Activated CD4-positive, alpha-beta T cell treated with anti-CD3 and anti-CD28 coated beads, Interleukin-10, Interleukin-2, amounts not matched to agents 100 ng/mL and 50 ng/mL, durations not matched to agents 16 hours and 8 hours (primary cell): ENCODE results near the gene DEFB108B.
"Not testable (repeated sequence)": the region's sequence is repeated elsewhere in the genome, so short reads cannot be mapped to it uniquely, and the experiment has no call there.

Experiments
- DNase-seq: peaks from one replicate; pipeline ENCODE4 v3.0.0-alpha.2; 2020

Gene DEFB108B

GRCh38 chr11:71832811-71833210 lies at the start of gene DEFB108B:
Gene DEFB108B (plus strand): TSS chr11:71833200. CDS start chr11:71833200, 0 bp downstream.
- DNase-seq: not testable (repeated sequence)

GRCh38 chr11:71786114-71786847 lies 46.7 kb upstream of the DEFB108B start:
- not testable (repeated sequence) for DNase-seq

DNA sequence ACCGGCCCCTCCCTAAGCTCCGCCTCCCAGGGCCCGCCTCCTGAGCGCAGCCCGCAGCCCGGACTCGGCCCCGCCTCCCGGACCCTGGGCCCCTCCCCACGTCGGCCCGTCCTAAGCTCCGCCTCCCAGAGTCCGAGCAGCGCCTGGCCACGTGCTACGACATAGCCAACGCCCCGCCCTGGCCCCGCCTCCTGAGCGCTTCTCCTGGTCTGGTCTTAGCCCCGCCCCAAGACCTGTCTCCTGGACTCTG lies 46.2 kb upstream of the DEFB108B start:
- DNase-seq: peak; percentile 99

GRCh38 chr11:71787098-71787823 lies 45.7 kb upstream of the DEFB108B start:
- DNase-seq: peak; percentile 89

GRCh38 chr11:71787824-71788454 lies 45.1 kb upstream of the DEFB108B start:
- peak; percentile 26 for DNase-seq

DNA sequence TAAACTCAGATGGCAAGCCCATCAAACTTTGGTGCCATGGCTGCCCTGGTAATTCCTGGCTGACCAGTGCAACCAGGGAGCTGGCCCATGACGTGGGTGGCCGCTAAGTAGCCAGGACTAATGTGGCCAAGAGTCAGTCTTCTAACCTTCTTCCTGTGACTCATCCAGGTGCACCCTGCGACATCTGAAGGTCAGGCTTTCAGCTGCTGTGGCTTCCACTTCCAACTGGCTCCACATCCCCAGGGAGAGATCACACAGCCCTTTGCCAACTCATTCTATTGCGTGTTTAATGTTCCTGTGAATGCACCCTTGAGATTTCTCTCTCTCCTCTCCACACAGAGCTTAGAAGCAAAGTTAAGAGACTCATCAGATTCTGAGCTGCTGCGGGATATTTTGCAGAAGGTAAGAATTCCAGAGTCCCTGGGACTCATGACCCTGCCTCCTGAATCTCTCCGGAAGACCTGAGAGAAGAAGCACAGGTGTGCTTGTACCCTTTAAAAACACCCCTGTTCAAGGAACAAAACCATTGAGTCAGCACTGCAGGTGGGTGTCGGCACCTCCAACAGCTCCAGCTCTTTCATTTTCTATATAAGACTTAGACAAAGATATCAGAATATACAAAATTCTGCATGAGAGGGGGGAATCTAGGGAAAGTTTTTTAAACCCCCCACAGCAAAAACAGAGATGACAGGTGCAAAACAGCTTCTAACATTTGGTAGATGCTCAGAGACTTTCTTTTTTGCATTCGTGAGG lies 43.4 kb upstream of the DEFB108B start:
- DNase-seq: not testable (repeated sequence)

GRCh38 chr11:71791111-71791510 lies 41.9 kb upstream of the DEFB108B start:
- not testable (repeated sequence) for DNase-seq

DNA sequence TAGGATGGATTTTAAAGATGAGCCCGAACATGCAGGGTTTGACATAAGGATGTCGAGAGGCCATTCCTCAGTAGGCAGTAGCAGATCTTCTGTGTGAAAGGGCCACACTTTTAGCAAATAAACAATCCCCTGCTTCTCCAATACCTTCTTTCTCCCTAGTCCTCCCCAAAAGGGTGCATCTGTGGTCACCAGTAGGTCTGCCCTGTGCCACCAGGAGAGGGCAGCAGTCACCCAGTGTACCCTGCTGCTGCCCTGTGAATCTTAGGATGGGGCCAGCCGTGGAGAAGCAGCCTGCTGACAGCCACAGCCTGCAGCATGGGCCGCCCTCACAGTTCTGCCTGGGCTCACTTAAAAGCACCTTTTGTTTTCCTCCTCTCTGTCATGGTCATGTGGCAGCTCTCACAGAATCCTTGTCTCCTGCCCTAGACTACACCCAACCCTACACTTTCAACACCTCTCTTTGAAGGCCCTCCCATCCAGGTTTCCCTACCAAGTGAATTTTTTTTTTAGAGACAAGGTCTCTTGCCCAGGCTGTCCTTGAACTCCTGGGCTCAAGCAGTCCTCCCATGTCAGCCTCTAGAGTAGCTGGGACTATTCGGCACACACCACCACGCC lies 40.3 kb upstream of the DEFB108B start:
- DNase-seq: peak; percentile 66

GRCh38 chr11:71794386-71795040 lies 38.5 kb upstream of the DEFB108B start:
- not testable (repeated sequence) for DNase-seq

DNA sequence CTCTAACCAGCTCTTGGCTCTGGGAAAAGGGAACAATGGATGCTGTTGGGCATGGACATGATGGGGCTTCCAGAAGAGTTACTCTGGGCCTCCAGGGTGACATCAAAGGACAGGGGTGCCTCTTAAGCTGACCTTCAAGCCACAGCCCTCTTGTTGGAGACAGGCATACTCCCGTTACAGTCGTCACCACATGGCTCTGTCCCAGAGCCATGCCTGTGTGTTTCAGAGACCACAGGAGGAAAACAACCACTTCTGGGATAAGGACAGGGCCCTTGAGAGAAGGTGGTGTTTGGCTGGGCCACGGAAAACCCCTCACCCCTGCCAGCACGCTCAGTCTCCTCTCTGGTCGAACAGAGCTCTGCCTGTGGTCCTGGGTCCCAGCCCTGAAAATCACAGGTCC lies 37.8 kb upstream of the DEFB108B start:
- DNase-seq: not testable (repeated sequence)

- not testable (repeated sequence) for DNase-seq
Measured at GRCh38 chr11:71796016-71796415, 37.0 kb upstream of the DEFB108B start.

DNA sequence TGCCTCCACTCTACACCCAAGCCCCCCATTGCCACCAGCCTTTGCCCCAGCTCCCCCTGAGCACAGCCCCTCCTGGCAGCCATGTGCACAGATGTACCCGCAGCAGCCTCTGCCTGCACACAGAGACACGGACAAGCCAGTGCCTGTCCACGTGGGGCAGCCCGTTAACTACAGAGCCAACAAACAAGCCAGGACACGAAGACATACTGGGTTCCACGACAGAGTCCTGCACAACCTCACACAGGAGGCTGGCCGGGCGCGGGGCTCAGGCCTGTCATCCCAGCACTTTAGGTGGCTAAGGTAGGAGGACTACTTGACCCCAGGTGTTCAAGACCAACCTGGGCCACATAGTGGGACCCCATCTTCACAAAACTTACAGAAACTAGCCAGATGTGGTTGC lies 36.2 kb upstream of the DEFB108B start:
- DNase-seq: not testable (repeated sequence)

GRCh38 chr11:71799556-71800128 lies 33.4 kb upstream of the DEFB108B start:
- DNase-seq: not testable (repeated sequence)

- peak; percentile 88 for DNase-seq
Measured at GRCh38 chr11:71800335-71800953, 32.6 kb upstream of the DEFB108B start.

DNA sequence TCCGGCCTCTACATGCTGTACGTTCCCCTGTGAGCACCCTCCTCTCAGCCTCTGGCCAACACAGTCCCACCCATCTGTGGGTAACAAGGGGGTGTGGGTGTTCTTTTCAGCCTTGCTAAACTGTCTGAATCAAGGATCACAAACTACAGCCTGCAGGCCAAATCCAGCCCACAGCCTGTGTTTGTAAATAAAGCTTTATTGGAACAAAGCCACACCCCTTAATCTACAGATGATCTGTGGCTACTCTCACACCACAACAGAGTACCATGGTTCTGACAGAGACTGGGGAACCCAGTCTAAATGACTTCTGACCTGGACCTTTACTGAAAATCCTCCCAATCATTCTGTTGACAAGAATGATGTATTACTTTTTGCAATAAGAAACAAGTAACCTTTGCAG lies 32.0 kb upstream of the DEFB108B start:
- not testable (repeated sequence) for DNase-seq

- DNase-seq: not testable (repeated sequence)
Measured at GRCh38 chr11:71802874-71803273, 30.1 kb upstream of the DEFB108B start.

GRCh38 chr11:71804158-71804947 lies 28.6 kb upstream of the DEFB108B start:
- not testable (repeated sequence) for DNase-seq

DNA sequence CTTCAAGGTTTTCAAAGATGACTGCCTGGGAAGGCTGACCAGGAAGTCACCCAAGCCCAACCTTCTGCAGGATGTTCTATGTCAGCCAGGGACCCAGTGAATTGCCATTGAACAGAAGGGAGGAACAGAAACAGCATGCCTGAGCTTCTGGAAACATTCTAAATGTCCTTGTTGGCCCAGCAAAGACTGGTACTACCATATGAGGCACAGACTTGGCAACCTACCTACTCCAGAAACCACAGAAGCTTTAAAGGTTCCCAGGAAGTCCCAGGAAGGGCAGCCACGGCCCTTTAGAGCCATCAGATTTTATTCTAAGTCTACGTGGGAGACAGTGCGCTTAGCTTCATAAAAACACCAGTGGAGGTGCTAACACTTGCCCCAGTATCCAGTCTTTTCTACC lies 20.5 kb upstream of the DEFB108B start:
- not testable (repeated sequence) for DNase-seq

DNA sequence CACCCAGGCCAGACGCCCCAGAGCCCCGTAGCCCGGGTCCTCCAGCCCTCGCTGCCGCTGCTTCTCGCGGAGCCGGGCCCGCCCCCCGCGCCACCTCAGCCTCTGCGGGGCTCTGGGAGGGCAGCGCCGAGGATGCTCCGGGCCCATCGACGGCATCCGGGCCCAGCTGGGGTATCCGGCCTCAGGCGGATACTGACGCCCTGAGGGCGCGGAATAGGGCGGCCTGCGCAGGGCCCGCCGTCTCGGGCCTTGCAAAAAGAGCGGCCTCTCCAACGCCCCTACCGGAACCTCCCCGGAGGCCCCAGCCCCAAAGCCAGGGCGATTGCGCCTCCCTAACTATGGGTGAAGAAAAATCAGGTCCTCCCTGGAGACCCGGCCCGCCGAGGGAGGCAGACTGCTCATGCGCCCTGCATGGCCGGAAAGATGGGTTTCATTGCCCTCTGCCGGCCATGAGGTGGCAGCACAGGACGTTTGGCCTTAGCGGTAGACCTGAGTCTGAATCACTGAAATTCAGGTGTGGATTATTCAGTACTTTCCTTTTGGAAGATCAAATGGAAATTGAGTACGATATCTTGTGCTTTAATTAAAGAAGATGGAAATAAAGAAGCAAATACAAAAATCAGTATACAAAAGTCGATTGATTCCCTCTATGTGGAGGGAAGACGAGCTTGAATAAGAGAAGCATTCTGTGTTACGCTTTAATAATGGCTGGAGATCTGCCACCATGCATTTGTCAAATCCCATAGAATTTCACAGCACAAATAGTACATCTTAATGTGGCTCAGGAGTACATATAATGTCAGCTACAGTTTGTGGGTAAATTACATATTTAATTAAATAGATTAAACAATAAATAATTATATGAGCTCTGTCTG lies 19.3 kb upstream of the DEFB108B start:
- DNase-seq: peak; percentile 88
